GM23338 (cell line): Measurements from ENCODE around the gene NGF.

ENCODE experiments used
- CREB1 ChIP-seq: fragments of 250-450 bp; sonication (Bioruptor Pico); IDR thresholded peaks from 2 replicates; pipeline ENCODE4 v1.5.0; 2020; ENCODE audit warnings: low read depth, mild to moderate bottlenecking, moderate library complexity
- EZH2 ChIP-seq: fragments of 200-600 bp; sonication (generic); IDR thresholded peaks from one replicate; pipeline ENCODE4 v1.8.0; 2017; ENCODE audit warnings: antibody characterized with exemption, mild to moderate bottlenecking, low read depth; ENCODE audit not compliant: unreplicated experiment
- EZH2phosphoT487 ChIP-seq: fragments of 200-600 bp; sonication (generic); IDR thresholded peaks from one replicate; pipeline ENCODE4 v1.8.1; 2018; ENCODE audit warnings: antibody characterized with exemption; ENCODE audit not compliant: unreplicated experiment
- JUNB ChIP-seq: IDR thresholded peaks from one replicate; pipeline ENCODE4 v1.6.1; 2016; ENCODE audit warnings: antibody characterized with exemption; ENCODE audit not compliant: unreplicated experiment
- NANOG ChIP-seq: IDR thresholded peaks from 2 replicates; pipeline ENCODE4 v1.6.1; 2016; ENCODE audit warnings: antibody characterized with exemption, borderline replicate concordance
- POLR2AphosphoS5 ChIP-seq: IDR thresholded peaks from 2 replicates; pipeline ENCODE4 v1.6.1; 2016; ENCODE audit warnings: antibody characterized with exemption, low read depth
- ZNF114 ChIP-seq: fragments of 250-450 bp; sonication (Bioruptor Pico); IDR thresholded peaks from 2 replicates; pipeline ENCODE4 v1.5.0; 2020; ENCODE audit warnings: mild to moderate bottlenecking, moderate library complexity
- ZNF331 ChIP-seq: fragments of 250-450 bp; sonication (Bioruptor Pico); IDR thresholded peaks from 2 replicates; pipeline ENCODE4 v1.5.0; 2020; ENCODE audit warnings: low read depth, mild to moderate bottlenecking, moderate library complexity
- TF ChIP-seq, protein P1 (sequence below), 2 experiments: fragments of 200-600 bp in 1 of 2; sonication (generic) in 1 of 2; conservative IDR thresholded peaks; 2 replicates each; pipeline versions ENCODE4 v1.5.1 to v1.6.1; 2016 to 2017; ENCODE audit warnings: antibody characterized with exemption in 2 of 2, low read depth in 2 of 2, mild to moderate bottlenecking in 2 of 2, moderate library complexity in 1 of 2
- TF ChIP-seq, protein P2 (sequence below): IDR thresholded peaks from one replicate; pipeline ENCODE4 v1.6.1; 2018; ENCODE audit warnings: antibody characterized with exemption; ENCODE audit not compliant: unreplicated experiment
- TF ChIP-seq, protein P3 (sequence below): IDR thresholded peaks from 2 replicates; pipeline ENCODE4 v1.6.1; 2016; ENCODE audit warnings: antibody characterized with exemption

DNA sequence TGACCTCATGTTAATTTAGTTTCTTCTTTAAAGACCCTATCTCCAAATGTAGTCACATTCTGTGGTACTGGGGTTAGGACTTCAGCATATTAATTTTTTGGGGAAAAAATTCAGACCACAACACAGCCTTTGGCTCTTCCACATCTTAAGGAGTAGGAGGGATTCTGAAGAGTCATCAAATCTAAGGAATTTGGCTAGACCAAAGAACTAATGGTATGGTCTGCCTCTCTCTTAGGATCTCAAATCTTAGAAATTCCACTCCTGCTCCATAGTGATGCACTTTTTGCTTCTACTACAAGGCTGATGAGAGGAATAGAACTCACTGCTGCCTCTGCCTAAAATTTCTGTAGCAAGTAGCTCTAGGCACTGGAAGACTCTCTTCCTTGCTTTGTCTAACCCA is 80.5 kb downstream of the NGF start:
- TF ChIP-seq, protein P1, sequence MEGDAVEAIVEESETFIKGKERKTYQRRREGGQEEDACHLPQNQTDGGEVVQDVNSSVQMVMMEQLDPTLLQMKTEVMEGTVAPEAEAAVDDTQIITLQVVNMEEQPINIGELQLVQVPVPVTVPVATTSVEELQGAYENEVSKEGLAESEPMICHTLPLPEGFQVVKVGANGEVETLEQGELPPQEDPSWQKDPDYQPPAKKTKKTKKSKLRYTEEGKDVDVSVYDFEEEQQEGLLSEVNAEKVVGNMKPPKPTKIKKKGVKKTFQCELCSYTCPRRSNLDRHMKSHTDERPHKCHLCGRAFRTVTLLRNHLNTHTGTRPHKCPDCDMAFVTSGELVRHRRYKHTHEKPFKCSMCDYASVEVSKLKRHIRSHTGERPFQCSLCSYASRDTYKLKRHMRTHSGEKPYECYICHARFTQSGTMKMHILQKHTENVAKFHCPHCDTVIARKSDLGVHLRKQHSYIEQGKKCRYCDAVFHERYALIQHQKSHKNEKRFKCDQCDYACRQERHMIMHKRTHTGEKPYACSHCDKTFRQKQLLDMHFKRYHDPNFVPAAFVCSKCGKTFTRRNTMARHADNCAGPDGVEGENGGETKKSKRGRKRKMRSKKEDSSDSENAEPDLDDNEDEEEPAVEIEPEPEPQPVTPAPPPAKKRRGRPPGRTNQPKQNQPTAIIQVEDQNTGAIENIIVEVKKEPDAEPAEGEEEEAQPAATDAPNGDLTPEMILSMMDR (conservative IDR thresholded peaks at IDR 0.05; ENCODE audit: low read depth in 2 of 2), result no peak
- TF ChIP-seq EZH2 (no peak), POLR2AphosphoS5 (no peak), CREB1 (CRISPR knock-in tag) (no peak), EZH2phosphoT487 (no peak), ZNF114 (CRISPR knock-in tag) (no peak), JUNB (no peak), NANOG (no peak), ZNF331 (CRISPR knock-in tag) (no peak)
- TF ChIP-seq, protein P2, sequence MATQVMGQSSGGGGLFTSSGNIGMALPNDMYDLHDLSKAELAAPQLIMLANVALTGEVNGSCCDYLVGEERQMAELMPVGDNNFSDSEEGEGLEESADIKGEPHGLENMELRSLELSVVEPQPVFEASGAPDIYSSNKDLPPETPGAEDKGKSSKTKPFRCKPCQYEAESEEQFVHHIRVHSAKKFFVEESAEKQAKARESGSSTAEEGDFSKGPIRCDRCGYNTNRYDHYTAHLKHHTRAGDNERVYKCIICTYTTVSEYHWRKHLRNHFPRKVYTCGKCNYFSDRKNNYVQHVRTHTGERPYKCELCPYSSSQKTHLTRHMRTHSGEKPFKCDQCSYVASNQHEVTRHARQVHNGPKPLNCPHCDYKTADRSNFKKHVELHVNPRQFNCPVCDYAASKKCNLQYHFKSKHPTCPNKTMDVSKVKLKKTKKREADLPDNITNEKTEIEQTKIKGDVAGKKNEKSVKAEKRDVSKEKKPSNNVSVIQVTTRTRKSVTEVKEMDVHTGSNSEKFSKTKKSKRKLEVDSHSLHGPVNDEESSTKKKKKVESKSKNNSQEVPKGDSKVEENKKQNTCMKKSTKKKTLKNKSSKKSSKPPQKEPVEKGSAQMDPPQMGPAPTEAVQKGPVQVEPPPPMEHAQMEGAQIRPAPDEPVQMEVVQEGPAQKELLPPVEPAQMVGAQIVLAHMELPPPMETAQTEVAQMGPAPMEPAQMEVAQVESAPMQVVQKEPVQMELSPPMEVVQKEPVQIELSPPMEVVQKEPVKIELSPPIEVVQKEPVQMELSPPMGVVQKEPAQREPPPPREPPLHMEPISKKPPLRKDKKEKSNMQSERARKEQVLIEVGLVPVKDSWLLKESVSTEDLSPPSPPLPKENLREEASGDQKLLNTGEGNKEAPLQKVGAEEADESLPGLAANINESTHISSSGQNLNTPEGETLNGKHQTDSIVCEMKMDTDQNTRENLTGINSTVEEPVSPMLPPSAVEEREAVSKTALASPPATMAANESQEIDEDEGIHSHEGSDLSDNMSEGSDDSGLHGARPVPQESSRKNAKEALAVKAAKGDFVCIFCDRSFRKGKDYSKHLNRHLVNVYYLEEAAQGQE, result no peak
- TF ChIP-seq, protein P3, sequence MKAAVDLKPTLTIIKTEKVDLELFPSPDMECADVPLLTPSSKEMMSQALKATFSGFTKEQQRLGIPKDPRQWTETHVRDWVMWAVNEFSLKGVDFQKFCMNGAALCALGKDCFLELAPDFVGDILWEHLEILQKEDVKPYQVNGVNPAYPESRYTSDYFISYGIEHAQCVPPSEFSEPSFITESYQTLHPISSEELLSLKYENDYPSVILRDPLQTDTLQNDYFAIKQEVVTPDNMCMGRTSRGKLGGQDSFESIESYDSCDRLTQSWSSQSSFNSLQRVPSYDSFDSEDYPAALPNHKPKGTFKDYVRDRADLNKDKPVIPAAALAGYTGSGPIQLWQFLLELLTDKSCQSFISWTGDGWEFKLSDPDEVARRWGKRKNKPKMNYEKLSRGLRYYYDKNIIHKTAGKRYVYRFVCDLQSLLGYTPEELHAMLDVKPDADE, result no peak
